Measurements from ENCODE around the gene CSRP3. TPM values are rescaled to one million over a fixed set of nuclear protein-coding genes. Genes with fewer than 3 reads are reported as not detected.

The CSRP3 gene
- total and polyA plus RNA-seq, 2 donors (not counting 3 experiments of a cell fraction or from before 2014, with no cell fraction given), result not detected

- intact Hi-C loops (cut with micrococcal nuclease), result no loop called here
- no peak overlapping the region for H3K4me2 ChIP-seq (ENCODE audit: insufficient read depth, low read length)
Observed at GRCh38 chr11:19216709-19217374, 15.1 kb upstream of the CSRP3 start.

More at GRCh38 chr11:19216709-19217374, 15.1 kb upstream of the CSRP3 start:
- dilution Hi-C loops (cut with MboI; ENCODE audit: extremely low pct_ligation_motif_present, low sequenced_read_pairs), result no loop called here
- H3K36me3 ChIP-seq (ENCODE audit: control insufficient read depth in 2 of 2, extremely low read depth in 1 of 2, insufficient read depth in 2 of 2, low read length in 2 of 2), result no peaks in the 10 kb centered on the region
- DNase-seq (ENCODE audit: low read depth, low spot score) (peak; percentile 22), FAIRE-seq (no peak)
- no peak overlapping the region for H2AFZ ChIP-seq (ENCODE audit: low read depth, low read length)
- H3K4me3 ChIP-seq (replicated peaks in 1 of 3; ENCODE audit: insufficient read depth in 1 of 3, low read depth in 1 of 3, low read length in 3 of 3), result no peak overlapping the region
- no peak for TF ChIP-seq POLR2AphosphoS5 (IDR thresholded peaks at IDR 0.05; ENCODE audit: insufficient read depth, low read depth, low read length)
- no peak for TF ChIP-seq GATA2 (IDR thresholded peaks at IDR 0.05; ENCODE audit: insufficient read depth, insufficient read length, low read depth, low read length)
- no peak for TF ChIP-seq JUN (IDR thresholded peaks at IDR 0.05; ENCODE audit: borderline replicate concordance, insufficient read depth, insufficient read length, low read depth)
- TF ChIP-seq POLR2A (IDR thresholded peaks at IDR 0.05; ENCODE audit: low read depth, low read length), result no peak
- no peak for TF ChIP-seq MYC (IDR thresholded peaks at IDR 0.05; ENCODE audit: low read depth, low read length)
- TF ChIP-seq MAX (IDR thresholded peaks at IDR 0.05; ENCODE audit: insufficient read depth, insufficient read length), result no peak
- no peak for TF ChIP-seq FOS (IDR thresholded peaks at IDR 0.05; ENCODE audit: borderline replicate concordance, insufficient read depth, low read length)
- no peak for TF ChIP-seq CTCF (IDR thresholded peaks at IDR 0.05; ENCODE audit: extremely low read depth in 1 of 2, insufficient read depth in 1 of 2, low read depth in 1 of 2, low read length in 2 of 2)
- no peak for TF ChIP-seq EZH2 (IDR thresholded peaks at IDR 0.05; ENCODE audit: borderline replicate concordance, low read depth, low read length, severe bottlenecking)
- no peak overlapping the region for H3K9ac ChIP-seq (replicated peaks; ENCODE audit: extremely low read depth, insufficient read depth, low read length)
- no peaks in the 10 kb centered on the region for H3K9me3 ChIP-seq (replicated peaks; ENCODE audit: control insufficient read depth, insufficient read depth, low read length)
- peaks cover 3 to 7% of the 10 kb centered on the region in 2 experiments for H3K27me3 ChIP-seq (ENCODE audit: control insufficient read depth in 2 of 2, insufficient read depth in 2 of 2, low read length in 2 of 2)
- no peaks in the 10 kb centered on the region for H4K20me1 ChIP-seq (replicated peaks; ENCODE audit: control insufficient read depth, extremely low read depth, insufficient read depth, low read length)
- no peak overlapping the region for H3K27ac ChIP-seq (ENCODE audit: insufficient read depth, low read depth, low read length)
- H3K4me1 ChIP-seq (ENCODE audit: control insufficient read depth, extremely low read depth, insufficient read depth, low read length), result peaks cover 10% of the 10 kb centered on the region
- no TSS peak for BruUV-seq (replicated peaks)
- ChIA-PET POLR2A (no interaction called here), CTCF (interaction anchor here (1.0 to 1.5 kb wide), 2 partner anchors 10 to 139 kb away, joined by 3 to 4 read pairs; no protein-coding TSS in a partner anchor)
- no peaks in the 10 kb centered on the region for H3K9me1 ChIP-seq (replicated peaks; ENCODE audit: control insufficient read depth, extremely low read depth, insufficient read depth, low read length)
- no peaks in the 10 kb centered on the region for H3K79me2 ChIP-seq (ENCODE audit: control insufficient read depth, insufficient read depth, low read length)

All from endothelial cell of umbilical vein (primary cell).